Sigmoid colon (tissue), 7 donors: ENCODE measurements around the gene THAP12. TPM values are rescaled to one million over a fixed set of nuclear protein-coding genes. Genes with fewer than 3 reads are reported as not detected.
"Not testable (repeated sequence)": the region's sequence is repeated elsewhere in the genome, so short reads cannot be mapped to it uniquely, and the experiment has no call there.

ENCODE experiments used
- DNase-seq: peaks from one replicate; pipeline ENCODE4 v3.0.0-alpha.2; 2019
- H3K27ac ChIP-seq, 4 donors: fragments of 200-600 bp; sonication (generic); one replicate each; pipeline ENCODE4 v1.5.1; 2016 to 2019; ENCODE audit warnings: mild to moderate bottlenecking in 1 of 4
- H3K27me3 ChIP-seq, 3 donors: fragments of 200-600 bp; sonication (generic); one replicate each; pipeline ENCODE4 v1.5.1; 2019; ENCODE audit warnings: mild to moderate bottlenecking in 1 of 3
- H3K36me3 ChIP-seq, 4 donors: fragments of 200-600 bp; sonication (generic); one replicate each; pipeline ENCODE4 v1.5.1; 2016 to 2019
- H3K4me1 ChIP-seq, 4 donors: fragments of 200-600 bp; sonication (generic); one replicate each; pipeline ENCODE4 v1.5.1; 2017 to 2019
- H3K4me3 ChIP-seq, 4 donors: fragments of 200-600 bp; sonication (generic); one replicate each; pipeline ENCODE4 v1.5.1; 2017 to 2019; ENCODE audit warnings: mild to moderate bottlenecking in 2 of 4, moderate library complexity in 1 of 4
- H3K9me3 ChIP-seq, 4 donors: fragments of 200-600 bp in 3 of 4; sonication (generic) in 3 of 4; one replicate each; pipeline versions ENCODE4 v1.5.1 to v1.6.1; 2013 to 2019
- CTCF ChIP-seq, 4 experiments: fragments of 450-650 bp in 3 of 4; fragments of 200-600 bp in 1 of 4; IDR thresholded peaks; one replicate each; pipeline ENCODE4 v1.5.1; 2016 to 2019; ENCODE audit warnings: antibody characterized with exemption in 4 of 4, mild to moderate bottlenecking in 3 of 4, moderate library complexity in 2 of 4
- EP300 ChIP-seq, 4 donors: sonication (generic); formaldehyde crosslinking; IDR thresholded peaks; one replicate each; pipeline ENCODE4 v1.6.1; 2017; ENCODE audit warnings: antibody characterized with exemption in 4 of 4
- POLR2A ChIP-seq, 2 donors: fragments of 450-650 bp; IDR thresholded peaks; one replicate each; pipeline ENCODE4 v1.6.1; 2016; ENCODE audit warnings: antibody characterized with exemption in 2 of 2, mild to moderate bottlenecking in 2 of 2, moderate library complexity in 2 of 2
- POLR2AphosphoS5 ChIP-seq, 4 donors: sonication (generic); formaldehyde crosslinking; IDR thresholded peaks; one replicate each; pipeline ENCODE4 v1.6.1; 2017; ENCODE audit warnings: antibody characterized with exemption in 4 of 4
- WGBS, 2 donors: extraction: QIAGEN DNeasy Blood & Tissue Kit; methylation state at CpG; one replicate each; pipeline ENCODE4 v1.1.7; 2013; 5-methylcytosine and 5-hydroxymethylcytosine counted together
- intact Hi-C: fragments of 100-400 bp; cut with DNase I; formaldehyde crosslinking; loops from one replicate; pipeline ENCODE4 v1.15.1; 2023
- polyA plus RNA-seq, 3 donors: library from polyadenylated mRNA; stranded (reverse); fragments of 200-250 nt; gene quantifications; one replicate each; pipeline ENCODE4 v1.2.3, GENCODE V29; 2013
- total RNA-seq, 4 donors: library from RNA; depleted of rRNA; stranded (reverse); fragments of >200 nt; gene quantifications; one replicate each; pipeline ENCODE4 v1.1.0, GENCODE V29; 2016
- donor health status: healthy with polysubstance abuse.
- donor health status: Bipolar disorder and iron deficiency.
- donor health status: healthy.

The THAP12 gene
- total and polyA plus RNA-seq, 7 donors, result 27.1 to 43.2 (median 30.1) TPM

DNA sequence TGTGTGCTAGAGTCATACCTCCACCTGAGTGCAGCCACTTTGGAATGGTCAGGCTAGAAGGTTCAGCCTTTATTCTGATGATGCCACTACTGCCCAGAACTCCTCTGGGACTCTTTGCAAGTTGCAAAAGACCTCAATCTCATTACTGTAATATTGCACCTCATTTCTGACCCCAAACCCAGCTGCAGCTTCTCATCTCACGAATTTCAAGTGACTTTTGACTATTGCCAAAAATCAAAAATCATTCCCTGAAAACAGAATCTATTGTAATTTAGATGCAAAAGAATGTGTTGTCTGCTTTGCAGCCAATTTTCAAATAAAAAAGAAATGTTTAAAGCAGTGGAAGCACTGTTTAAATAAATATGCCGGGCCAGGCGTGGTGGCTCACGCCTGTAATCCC is 25.4 kb upstream of the THAP12 start:
- no peaks in the 10 kb centered on the region for H3K27me3 ChIP-seq
- no peak for DNase-seq
- H3K36me3 ChIP-seq, result no peaks in the 10 kb centered on the region
- intact Hi-C loops, result no loop called here
- H3K4me1 ChIP-seq, result peaks cover 0 to 6% (median 0%) of the 10 kb centered on the region in 4 donors
- no peak overlapping the region for H3K4me3 ChIP-seq
- TF ChIP-seq POLR2A (IDR thresholded peaks at IDR 0.05) (no peak), CTCF (IDR thresholded peaks at IDR 0.05) (no peak), EP300 (IDR thresholded peaks at IDR 0.05) (no peak), POLR2AphosphoS5 (IDR thresholded peaks at IDR 0.05) (no peak)
- H3K27ac ChIP-seq, result no peak overlapping the region
- WGBS, 2 donors, result 93% methylated on average over 4 of the region's 4 CpGs
- no peaks in the 10 kb centered on the region for H3K9me3 ChIP-seq

- H3K27ac ChIP-seq, H3K9me3 ChIP-seq, H3K27me3 ChIP-seq, DNase-seq, H3K36me3 ChIP-seq, H3K4me3 ChIP-seq, H3K4me1 ChIP-seq, intact Hi-C loops: not testable (repeated sequence)
- WGBS, 2 donors, result 81 to 92% methylated on average over 8 of the region's 8 CpGs
These were observed 20.6 kb upstream of the THAP12 start for GRCh38 chr11:76401484-76401883.

DNA sequence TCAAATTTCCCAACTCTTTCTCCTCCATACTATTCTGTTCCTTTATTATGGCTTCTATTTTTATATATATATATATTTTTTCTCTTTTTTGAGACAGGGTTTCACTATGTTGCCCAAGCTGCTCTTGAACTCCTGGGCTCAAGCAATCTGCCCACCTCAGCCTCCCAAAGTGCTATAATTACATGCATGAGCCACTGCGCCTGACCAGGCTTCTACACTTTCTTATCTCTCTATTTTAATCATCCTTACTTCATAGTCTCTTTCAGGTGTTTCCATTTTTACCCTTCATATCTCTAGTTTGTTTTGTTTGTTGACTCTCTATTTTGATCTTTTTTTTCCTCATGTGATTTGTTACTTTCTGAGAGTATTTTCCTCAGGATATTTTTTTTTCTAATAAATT is 20.0 kb upstream of the THAP12 start:
- intact Hi-C loops, result no loop called here
- TF ChIP-seq POLR2AphosphoS5 (IDR thresholded peaks at IDR 0.05), result no peak
- no peak overlapping the region for H3K4me3 ChIP-seq
- H3K4me1 ChIP-seq, result no peaks in the 10 kb centered on the region
- WGBS, 2 donors, result 84 to 93% methylated on average over 1 of the region's 1 CpG
- H3K27me3 ChIP-seq, result no peaks in the 10 kb centered on the region
- no peaks in the 10 kb centered on the region for H3K36me3 ChIP-seq
- no peaks in the 10 kb centered on the region for H3K9me3 ChIP-seq
- no peak overlapping the region for H3K27ac ChIP-seq
- no peak for DNase-seq

GRCh38 chr11:76397383-76397782 is 16.5 kb upstream of the THAP12 start:
- H3K27ac ChIP-seq, result no peak overlapping the region
- H3K4me3 ChIP-seq, result no peak overlapping the region
- no peaks in the 10 kb centered on the region for H3K27me3 ChIP-seq
- DNase-seq, result no peak
- TF ChIP-seq CTCF (IDR thresholded peaks at IDR 0.05) (no peak), EP300 (IDR thresholded peaks at IDR 0.05) (no peak), POLR2A (IDR thresholded peaks at IDR 0.05) (no peak), POLR2AphosphoS5 (IDR thresholded peaks at IDR 0.05) (no peak)
- no peaks in the 10 kb centered on the region for H3K4me1 ChIP-seq
- no peaks in the 10 kb centered on the region for H3K9me3 ChIP-seq
- WGBS, 2 donors, result 91 to 93% methylated on average over 3 of the region's 3 CpGs
- H3K36me3 ChIP-seq, result no peaks in the 10 kb centered on the region
- intact Hi-C loops, result no loop called here

DNA sequence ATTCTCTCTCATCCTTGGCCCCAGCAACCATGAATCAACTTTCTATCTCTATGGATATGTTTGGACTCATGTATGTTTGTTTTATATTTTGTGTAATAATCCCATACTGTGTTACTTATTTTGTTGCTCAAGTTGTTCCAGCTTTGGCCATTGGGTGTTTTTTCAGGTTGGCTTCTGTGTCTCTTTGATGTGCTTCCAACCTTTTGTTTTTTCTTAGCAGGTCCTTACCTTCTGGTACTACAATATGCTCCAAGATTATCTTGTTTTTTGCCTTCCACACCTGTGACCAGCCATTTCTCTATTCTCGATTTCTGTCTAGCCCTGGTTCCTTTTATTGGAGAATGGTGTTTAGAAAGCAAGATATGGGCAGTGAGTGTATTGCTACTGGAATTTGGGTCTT is 14.4 kb upstream of the THAP12 start:
- Histone ChIP-seq H3K27me3 (no peaks in the 10 kb centered on the region), H3K4me1 (peaks cover 0 to 9% (median 5%) of the 10 kb centered on the region in 4 donors), H3K27ac (no peak overlapping the region), H3K9me3 (no peaks in the 10 kb centered on the region), H3K36me3 (no peaks in the 10 kb centered on the region), H3K4me3 (no peak overlapping the region)
- DNase-seq, result no peak
- intact Hi-C loops, result no loop called here
- TF ChIP-seq POLR2A (IDR thresholded peaks at IDR 0.05), result no peak
- TF ChIP-seq CTCF (IDR thresholded peaks at IDR 0.05), result no peak
- TF ChIP-seq EP300 (IDR thresholded peaks at IDR 0.05), result no peak
- no peak for TF ChIP-seq POLR2AphosphoS5 (IDR thresholded peaks at IDR 0.05)
- 94 to 96% methylated on average over 1 of the region's 1 CpG for WGBS, 2 donors

GRCh38 chr11:76394411-76394810 is 13.5 kb upstream of the THAP12 start:
- no peak overlapping the region for H3K4me3 ChIP-seq
- peaks cover 0 to 9% (median 5%) of the 10 kb centered on the region in 4 donors for H3K4me1 ChIP-seq
- H3K36me3 ChIP-seq, result no peaks in the 10 kb centered on the region
- H3K27me3 ChIP-seq, result no peaks in the 10 kb centered on the region
- TF ChIP-seq CTCF (IDR thresholded peaks at IDR 0.05), result no peak
- TF ChIP-seq POLR2A (IDR thresholded peaks at IDR 0.05), result no peak
- no peak for TF ChIP-seq POLR2AphosphoS5 (IDR thresholded peaks at IDR 0.05)
- no peak for TF ChIP-seq EP300 (IDR thresholded peaks at IDR 0.05)
- intact Hi-C loops, result no loop called here
- no peak overlapping the region for H3K27ac ChIP-seq
- H3K9me3 ChIP-seq, result no peaks in the 10 kb centered on the region
- DNase-seq, result no peak
